ENCODE data around the gene RIT1.

The RIT1 gene

GRCh38 chr1:155864393-155864792 lies 46.8 kb downstream of the RIT1 start:
- Histone ChIP-seq H3K9me2 (replicated peaks; ENCODE audit: control insufficient read depth, low read length) (no peaks in the 10 kb centered on the region), H3F3A (ENCODE audit: control insufficient read depth, insufficient read depth) (peaks cover 6% of the 10 kb centered on the region), H3K9me3 (ENCODE audit: control insufficient read depth, insufficient read depth, low read length) (no peaks in the 10 kb centered on the region), H4K20me1 (ENCODE audit: control insufficient read depth, insufficient read depth, low read depth, low read length) (no peaks in the 10 kb centered on the region), H3K27me3 (ENCODE audit: control insufficient read depth, low read length) (no peaks in the 10 kb centered on the region), H3K4me1 (ENCODE audit: control insufficient read depth, low read length) (peaks cover 18% of the 10 kb centered on the region), H3K79me2 (ENCODE audit: control insufficient read depth, low read length) (peaks cover 39% of the 10 kb centered on the region), H3K4me2 (ENCODE audit: low read length) (no peak overlapping the region), H3K36me3 (ENCODE audit: control insufficient read depth, low read length) (peaks cover 6% of the 10 kb centered on the region; the same call in 1 of the 2 replicates), H3K4me3 (ENCODE audit: low read length) (no peak overlapping the region), H3K27ac (ENCODE audit: low read depth, low read length) (no peak overlapping the region)
- TF ChIP-seq EZH2phosphoT487 (IDR thresholded peaks at IDR 0.05; ENCODE audit: borderline replicate concordance, low read length) (no peak), CTCF (IDR thresholded peaks at IDR 0.05; ENCODE audit: low read depth, low read length, poor library complexity, severe bottlenecking) (no peak)

- Histone ChIP-seq H3K79me2 (ENCODE audit: control insufficient read depth, low read length) (peaks cover 47% of the 10 kb centered on the region), H3K4me2 (ENCODE audit: low read length) (no peak overlapping the region), H3K4me3 (ENCODE audit: low read length) (no peak overlapping the region), H3K4me1 (ENCODE audit: control insufficient read depth, low read length) (peaks cover 38% of the 10 kb centered on the region), H3F3A (ENCODE audit: control insufficient read depth, insufficient read depth) (peaks cover 19% of the 10 kb centered on the region), H3K9me3 (ENCODE audit: control insufficient read depth, insufficient read depth, low read length) (no peaks in the 10 kb centered on the region), H3K9me2 (replicated peaks; ENCODE audit: control insufficient read depth, low read length) (no peaks in the 10 kb centered on the region), H3K27ac (ENCODE audit: low read depth, low read length) (no peak overlapping the region), H3K36me3 (ENCODE audit: control insufficient read depth, low read length) (peaks cover under 1% of the 10 kb centered on the region; the same call in 1 of the 2 replicates), H4K20me1 (ENCODE audit: control insufficient read depth, insufficient read depth, low read depth, low read length) (no peaks in the 10 kb centered on the region), H3K27me3 (ENCODE audit: control insufficient read depth, low read length) (no peaks in the 10 kb centered on the region)
- TF ChIP-seq CTCF (IDR thresholded peaks at IDR 0.05; ENCODE audit: low read depth, low read length, poor library complexity, severe bottlenecking), result no peak
- no peak for TF ChIP-seq EZH2phosphoT487 (IDR thresholded peaks at IDR 0.05; ENCODE audit: borderline replicate concordance, low read length)
Measured at GRCh38 chr1:155861896-155862295, 49.3 kb downstream of the RIT1 start.

- peak overlapping the region; percentile 78 for H3K27ac ChIP-seq (ENCODE audit: low read depth, low read length)
- peaks cover 4% of the 10 kb centered on the region; the same call in 1 of the 2 replicates for H3K36me3 ChIP-seq (ENCODE audit: control insufficient read depth, low read length)
- H3K79me2 ChIP-seq (ENCODE audit: control insufficient read depth, low read length), result peaks cover 56% of the 10 kb centered on the region
- H3K4me3 ChIP-seq (ENCODE audit: low read length), result peak overlapping the region; percentile 91
- TF ChIP-seq EZH2phosphoT487 (IDR thresholded peaks at IDR 0.05; ENCODE audit: borderline replicate concordance, low read length) (no peak), CTCF (IDR thresholded peaks at IDR 0.05; ENCODE audit: low read depth, low read length, poor library complexity, severe bottlenecking) (no peak)
- H3K4me2 ChIP-seq (ENCODE audit: low read length), result peak overlapping the region; percentile 98
- peaks cover 42% of the 10 kb centered on the region for H3K4me1 ChIP-seq (ENCODE audit: control insufficient read depth, low read length)
- H3K9me2 ChIP-seq (replicated peaks; ENCODE audit: control insufficient read depth, low read length), result no peaks in the 10 kb centered on the region
- no peaks in the 10 kb centered on the region for H3K9me3 ChIP-seq (ENCODE audit: control insufficient read depth, insufficient read depth, low read length)
- peaks cover 19% of the 10 kb centered on the region for H3F3A ChIP-seq (ENCODE audit: control insufficient read depth, insufficient read depth)
- H3K27me3 ChIP-seq (ENCODE audit: control insufficient read depth, low read length), result no peaks in the 10 kb centered on the region
- H4K20me1 ChIP-seq (ENCODE audit: control insufficient read depth, insufficient read depth, low read depth, low read length), result no peaks in the 10 kb centered on the region
Measured at GRCh38 chr1:155860970-155861510, 50.1 kb downstream of the RIT1 start.

Measured in DOHH2 (cell line).